BJ (cell line): ENCODE measurements around the gene LIMK2. TPM values are rescaled to one million over a fixed set of nuclear protein-coding genes. Genes with fewer than 3 reads are reported as not detected.

Experiments used
- CTCF ChIA-PET: fragments of 350-600 bp; formaldehyde crosslinking; extraction: SDS; loops from one replicate; lab custom pipeline; 2021; ENCODE audit warnings: antibody characterized with exemption, inconsistent platforms; lab: Yijun Ruan, JAX
- POLR2A ChIA-PET: fragments of 300-600 bp; sonication (Branson Sonifier 250); formaldehyde crosslinking; extraction: SDS; loops from one replicate; lab custom pipeline; 2021; ENCODE audit warnings: antibody characterized with exemption; lab: Charles Lee
- DNase-seq: peaks from one replicate; pipeline ENCODE4 v3.0.0-alpha.2; 2011; ENCODE audit warnings: low read depth
- H3K27me3 ChIP-seq: 2 replicates; pipeline ENCODE4 v1.6.0; 2011; ENCODE audit warnings: low read length; ENCODE audit not compliant: control insufficient read depth, insufficient read depth
- H3K36me3 ChIP-seq: 2 replicates; pipeline ENCODE4 v1.5.1; 2011; ENCODE audit warnings: low read length; ENCODE audit not compliant: control insufficient read depth, insufficient read depth
- H3K4me3 ChIP-seq: 2 replicates; pipeline ENCODE4 v1.5.1; 2011; ENCODE audit warnings: low read depth, mild to moderate bottlenecking, control low read depth, low read length
- CTCF ChIP-seq: IDR thresholded peaks from 2 replicates; pipeline ENCODE4 v1.5.1; 2011; ENCODE audit warnings: low read depth, mild to moderate bottlenecking, control low read depth, inconsistent platforms, low read length, moderate library complexity; ENCODE audit not compliant: insufficient read depth
- polyA plus RNA-seq: library from polyadenylated mRNA; depleted of rRNA; stranded (reverse); fragments of >200 nt; gene quantifications from 2 replicates; pipeline ENCODE4 v1.2.3, GENCODE V29; 2011

LIMK2 gene
- polyA plus RNA-seq, 1 experiment, result 5.5 TPM

- DNase-seq, result no peak
- POLR2A ChIA-PET, result no interaction called here
- H3K36me3 ChIP-seq, result peaks cover 14% of the 10 kb centered on the region
- no peak for TF ChIP-seq CTCF
- CTCF ChIA-PET, result interaction anchor here (0.9 to 6.7 kb wide), 5 partner anchors 9 to 168 kb away, joined by 3 to 78 read pairs (median 5); partner anchors contain the start of genes LIMK2 and SELENOM
- no peaks in the 10 kb centered on the region for H3K27me3 ChIP-seq
- no peak overlapping the region for H3K4me3 ChIP-seq
These were observed 63.5 kb downstream of the LIMK2 start for GRCh38 chr22:31275576-31275975.

GRCh38 chr22:31276426-31277167 lies 64.5 kb downstream of the LIMK2 start:
- H3K4me3 ChIP-seq, result no peak overlapping the region
- no peak for TF ChIP-seq CTCF
- no peak for DNase-seq
- H3K36me3 ChIP-seq, result peaks cover 14% of the 10 kb centered on the region
- ChIA-PET POLR2A (no interaction called here), CTCF (interaction anchor here (0.5 to 5.5 kb wide), 6 partner anchors 8 to 169 kb away, joined by 3 to 64 read pairs (median 3); partner anchors contain the start of genes PIK3IP1 and SELENOM)
- H3K27me3 ChIP-seq, result no peaks in the 10 kb centered on the region

GRCh38 chr22:31277741-31278140 lies 65.6 kb downstream of the LIMK2 start:
- ChIA-PET CTCF (interaction anchor here (0.6 to 2.0 kb wide), 3 partner anchors 27 to 390 kb away, joined by 3 to 6 read pairs (median 3); partner anchors contain the start of gene SELENOM), POLR2A (no interaction called here)
- no peak for TF ChIP-seq CTCF
- Histone ChIP-seq H3K4me3 (no peak overlapping the region), H3K27me3 (no peaks in the 10 kb centered on the region), H3K36me3 (peaks cover 18% of the 10 kb centered on the region)
- DNase-seq, result no peak

- Histone ChIP-seq H3K27me3 (no peaks in the 10 kb centered on the region), H3K4me3 (no peak overlapping the region), H3K36me3 (peaks cover 20% of the 10 kb centered on the region)
- ChIA-PET CTCF (interaction anchor here (1.6 to 2.0 kb wide), 2 partner anchors 27 to 171 kb away, joined by 3 to 6 read pairs; partner anchors contain the start of gene SELENOM), POLR2A (no interaction called here)
- no peak for DNase-seq
- no peak for TF ChIP-seq CTCF
These were observed 66.1 kb downstream of the LIMK2 start for GRCh38 chr22:31278151-31278621.

GRCh38 chr22:31278626-31279326 lies 66.7 kb downstream of the LIMK2 start:
- no peak for DNase-seq

More at GRCh38 chr22:31278626-31279326, 66.7 kb downstream of the LIMK2 start:
- Histone ChIP-seq H3K36me3 (peaks cover 17% of the 10 kb centered on the region), H3K4me3 (no peak overlapping the region), H3K27me3 (no peaks in the 10 kb centered on the region)
- ChIA-PET CTCF (interaction anchor here (0.7 to 2.0 kb wide), 4 partner anchors 8 to 190 kb away, joined by 3 to 6 read pairs (median 5); partner anchors contain the start of genes LIMK2 and SELENOM), POLR2A (no interaction called here)
- TF ChIP-seq CTCF, result no peak
